HG02623 (cell line): ENCODE results near the gene CDC42EP1.
"Not testable (repeated sequence)": the region's sequence is repeated elsewhere in the genome, so short reads cannot be mapped to it uniquely, and the experiment has no call there.

Experiments used
- ATAC-seq: cut with Tn5 transposase; IDR thresholded peaks from one replicate; pipeline ENCODE4 v1.9.1; 2021; ENCODE audit warnings: moderate library complexity; ENCODE audit not compliant: unreplicated experiment

The CDC42EP1 gene

GRCh38 chr22:37575490-37576003, 15.3 kb downstream of the CDC42EP1 start:
- ATAC-seq: no peak

DNA sequence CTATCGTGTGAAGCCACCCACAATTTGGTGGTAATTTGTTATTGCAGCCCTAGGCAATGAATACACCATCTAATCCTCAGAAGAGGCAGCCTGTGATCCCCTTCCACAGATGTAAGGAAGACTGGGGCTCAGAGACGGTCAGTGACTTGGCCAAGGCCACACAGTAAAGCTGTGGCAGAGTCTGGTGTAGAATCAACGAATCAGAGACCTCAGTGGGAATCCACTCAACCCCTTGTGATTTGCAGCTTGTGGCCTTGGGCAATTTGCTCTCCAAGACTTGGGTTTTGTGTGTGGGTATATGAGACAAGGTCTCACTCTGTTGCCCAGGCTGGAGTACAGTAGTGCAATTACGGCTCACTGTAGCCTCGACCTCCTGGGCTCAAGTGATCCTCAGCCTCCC, 17.7 kb downstream of the CDC42EP1 start:
- no peak for ATAC-seq

- no peak for ATAC-seq
These were observed 21.2 kb downstream of the CDC42EP1 start for GRCh38 chr22:37581504-37581903.

GRCh38 chr22:37582526-37582925, 22.2 kb downstream of the CDC42EP1 start:
- ATAC-seq: no peak

DNA sequence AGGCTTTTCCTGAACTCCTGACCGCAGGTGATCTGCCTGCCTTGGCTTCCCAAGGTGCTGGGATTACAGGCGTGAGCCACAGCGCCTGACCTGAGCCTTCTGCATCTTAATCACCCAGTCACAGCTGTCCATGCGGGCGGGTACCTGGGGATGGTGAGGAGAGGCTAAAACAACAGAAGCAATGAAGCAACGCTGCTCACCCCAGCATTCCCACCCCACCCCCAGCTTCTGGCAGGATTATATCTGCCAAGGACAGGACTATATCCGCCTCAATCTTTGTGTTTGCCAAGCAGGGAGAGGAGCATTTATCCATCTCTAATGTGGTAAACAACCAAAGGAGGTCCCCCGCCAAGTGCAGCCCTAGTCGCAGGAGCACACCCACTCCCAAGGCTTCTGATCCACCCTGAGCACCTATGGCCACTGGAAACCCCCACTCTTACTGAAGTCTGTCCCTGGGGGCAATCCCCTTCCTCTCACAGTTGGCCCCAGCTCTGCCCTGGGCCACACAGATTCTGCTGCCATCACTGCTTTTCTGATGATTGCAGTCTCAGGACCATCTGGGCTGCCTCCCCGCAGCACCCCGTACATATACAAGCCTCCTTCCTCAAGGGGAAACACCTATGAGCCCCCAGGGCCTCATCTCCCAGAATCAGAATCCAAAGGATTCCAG, 28.4 kb downstream of the CDC42EP1 start:
- ATAC-seq: no peak

GRCh38 chr22:37589636-37590035, 29.4 kb downstream of the CDC42EP1 start:
- ATAC-seq: no peak

DNA sequence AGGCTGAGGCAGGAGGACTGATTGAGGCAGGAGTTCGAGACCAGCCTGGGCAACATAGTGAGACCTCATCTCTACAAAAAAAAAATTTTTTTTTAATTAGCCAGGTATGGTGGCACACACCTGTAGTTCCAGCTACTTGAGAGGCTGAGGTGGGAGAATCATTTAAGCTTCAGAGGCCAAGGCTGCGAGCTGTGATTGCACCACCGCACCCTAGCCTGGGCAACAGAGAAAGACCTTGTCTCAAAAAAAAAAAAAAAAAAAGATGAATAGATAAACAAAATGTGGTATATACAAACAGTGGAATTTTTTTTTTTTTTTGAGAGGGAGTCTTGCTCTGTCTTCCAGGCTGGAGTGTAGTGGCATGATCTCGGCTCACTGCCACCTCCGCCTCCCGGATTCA, 30.8 kb downstream of the CDC42EP1 start:
- not testable (repeated sequence) for ATAC-seq

GRCh38 chr22:37591823-37592404, 31.6 kb downstream of the CDC42EP1 start:
- ATAC-seq: no peak

DNA sequence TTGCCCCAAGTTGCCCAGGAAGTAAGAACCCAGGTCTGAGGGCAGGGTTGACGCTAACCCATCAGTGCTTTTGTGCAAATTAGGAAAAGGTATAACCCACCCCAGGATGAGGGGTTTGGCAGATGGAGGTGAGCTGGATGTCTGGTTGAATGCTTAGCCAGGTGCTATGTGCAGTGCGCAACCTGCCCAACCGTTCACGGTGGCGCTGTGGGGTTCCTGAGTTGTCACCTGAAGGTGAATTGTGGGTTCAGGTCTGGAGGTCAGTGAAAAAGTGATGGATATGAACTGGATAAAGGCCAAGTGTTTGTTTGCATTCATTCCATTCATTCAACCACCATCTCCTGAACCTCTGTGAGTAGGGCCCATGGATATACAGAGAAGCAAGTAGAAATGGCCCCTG, 34.0 kb downstream of the CDC42EP1 start:
- ATAC-seq: no peak

- no peak for ATAC-seq
These were observed 38.9 kb downstream of the CDC42EP1 start for GRCh38 chr22:37599153-37599552.

- no peak for ATAC-seq
These were observed 40.9 kb downstream of the CDC42EP1 start for GRCh38 chr22:37601203-37601539.

DNA sequence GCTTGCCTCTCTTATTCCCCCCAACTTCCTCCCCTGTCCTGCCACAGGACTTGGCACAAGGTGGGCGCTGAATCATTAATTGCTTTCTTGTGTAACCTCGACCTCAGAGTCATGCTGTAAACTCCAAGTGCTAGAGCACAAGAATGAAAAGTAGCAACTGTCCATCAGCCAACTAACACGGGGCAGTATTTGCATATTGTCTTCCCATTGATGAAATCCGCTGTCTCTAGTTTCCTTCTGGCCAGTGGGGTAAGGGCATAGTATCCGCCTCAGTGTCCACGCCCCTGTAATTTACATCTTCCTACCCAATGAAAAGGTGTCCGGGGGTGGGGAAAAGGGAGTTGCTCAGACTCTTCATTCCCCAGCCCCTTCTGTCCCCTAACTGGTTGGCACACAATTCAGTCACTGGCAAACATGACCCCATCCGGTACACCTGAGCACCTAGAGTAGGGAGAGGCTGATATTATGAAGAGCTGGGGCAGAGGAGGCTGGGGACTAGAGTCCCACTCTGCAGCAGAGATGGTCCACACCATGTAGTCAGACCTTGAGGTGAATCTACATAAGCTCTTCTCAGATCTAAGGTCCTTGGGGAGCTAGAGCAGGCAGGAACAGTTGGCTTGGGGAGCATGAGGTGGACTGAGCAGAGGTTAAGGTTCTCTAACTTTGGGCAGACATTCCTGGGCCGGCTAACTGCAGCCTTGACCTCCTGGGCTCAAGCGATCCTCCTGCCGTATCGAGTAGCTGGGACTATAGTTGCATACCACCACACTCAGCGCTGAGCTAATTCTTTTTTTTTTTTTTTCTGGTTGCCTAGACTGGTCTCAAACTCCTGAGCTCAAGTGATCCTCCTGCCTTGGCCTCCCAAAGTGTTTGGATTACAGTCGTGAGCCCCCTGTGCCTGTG, 41.5 kb downstream of the CDC42EP1 start:
- ATAC-seq: no peak

DNA sequence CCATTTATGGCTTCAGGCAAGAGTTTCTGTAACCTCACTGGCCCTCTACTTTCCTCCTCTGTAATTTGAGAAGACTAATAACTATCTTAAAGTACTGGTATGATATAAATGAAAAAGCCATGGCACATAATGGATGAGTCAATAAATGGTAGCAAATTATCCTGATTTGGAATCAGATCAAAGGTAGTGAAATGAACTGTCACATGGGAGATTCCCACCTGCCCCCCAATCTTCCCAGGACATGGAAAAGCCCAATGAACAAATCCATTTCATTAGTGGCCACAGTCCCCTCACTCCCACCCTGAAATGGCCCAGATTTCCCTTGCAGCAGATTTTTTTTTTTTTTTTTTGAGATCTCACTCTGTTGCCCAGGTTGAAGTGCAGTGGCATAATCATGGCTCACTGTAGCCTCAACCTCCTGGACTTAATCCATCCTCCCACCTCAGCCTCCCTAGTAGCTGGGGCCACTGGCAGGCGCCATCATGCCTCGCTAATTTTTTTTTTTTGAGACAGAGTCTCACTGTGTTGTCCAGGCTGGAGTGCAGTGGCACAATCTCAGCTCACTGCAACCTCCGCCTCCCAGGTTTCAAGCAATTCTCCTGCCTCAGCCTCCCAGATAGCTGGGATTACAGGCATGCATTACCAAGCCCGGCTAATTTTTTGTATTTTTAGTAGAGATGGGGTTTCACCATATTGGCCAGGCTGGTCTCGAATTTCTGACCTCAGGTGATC, 42.4 kb downstream of the CDC42EP1 start:
- not testable (repeated sequence) for ATAC-seq

- no peak for ATAC-seq
These were observed 43.8 kb downstream of the CDC42EP1 start for GRCh38 chr22:37604074-37604473.

GRCh38 chr22:37604875-37605274, 44.6 kb downstream of the CDC42EP1 start:
- ATAC-seq: no peak

DNA sequence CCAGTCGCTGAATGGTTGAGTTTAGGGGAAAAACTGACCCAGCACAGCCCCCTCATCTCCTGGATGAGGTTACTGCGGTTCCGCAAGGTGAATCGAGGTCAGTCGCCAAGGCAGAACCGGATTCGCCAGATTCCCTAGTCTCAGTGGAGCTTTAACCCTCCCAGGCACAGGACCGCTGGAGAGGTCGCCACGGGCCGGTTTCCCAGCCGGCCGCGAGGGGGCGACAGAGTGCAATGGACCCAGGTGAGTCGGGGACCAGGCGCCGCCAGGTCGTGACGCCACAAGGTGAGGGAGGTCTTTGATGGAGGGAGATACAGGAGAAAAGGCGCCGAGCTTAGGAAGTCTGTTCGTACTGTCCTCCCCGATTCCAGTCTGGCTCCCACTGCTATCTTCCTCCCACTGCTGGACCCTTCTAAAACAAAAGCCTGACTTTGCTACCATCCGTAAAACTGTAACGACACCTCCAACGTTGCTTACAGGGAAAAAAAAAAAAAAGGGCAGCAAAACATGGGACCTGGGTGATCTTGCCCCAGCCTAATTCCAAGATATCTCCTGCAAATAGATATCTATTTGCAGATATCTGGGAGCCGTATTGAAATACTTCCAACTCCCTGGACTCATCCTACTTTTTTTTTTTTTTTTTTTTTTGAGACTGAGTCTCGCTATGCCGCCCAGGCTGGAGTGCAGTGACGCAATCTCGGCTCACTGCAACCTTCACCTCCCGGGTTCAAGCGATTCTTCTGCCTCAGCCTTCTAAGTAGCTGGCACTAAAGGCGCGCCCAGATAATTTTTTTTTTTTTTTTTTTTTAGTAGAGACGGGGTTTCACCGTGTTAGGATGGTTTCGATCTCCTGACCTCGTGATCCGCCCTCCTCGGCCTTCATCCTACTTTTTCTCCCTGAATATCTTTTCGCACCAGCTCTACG, 47.0 kb downstream of the CDC42EP1 start:
- ATAC-seq: no peak

- no peak for ATAC-seq
These were observed 47.7 kb downstream of the CDC42EP1 start for GRCh38 chr22:37607935-37608476.

GRCh38 chr22:37608477-37609239, 48.4 kb downstream of the CDC42EP1 start, which contains the start of gene GGA1:
GGA1 (plus strand) TSS chr22:37608834; CDS start chr22:37608861, 27 bp downstream.
- peak; percentile 70 for ATAC-seq
